ENCODE measurements around the gene FGF19.

Gene FGF19

GRCh38 chr11:69670158-69670845 lies 33.5 kb downstream of the FGF19 start:
- DNase-seq (ENCODE audit: low read depth in 2 of 2), result peak; percentile 22 to 24

DNA sequence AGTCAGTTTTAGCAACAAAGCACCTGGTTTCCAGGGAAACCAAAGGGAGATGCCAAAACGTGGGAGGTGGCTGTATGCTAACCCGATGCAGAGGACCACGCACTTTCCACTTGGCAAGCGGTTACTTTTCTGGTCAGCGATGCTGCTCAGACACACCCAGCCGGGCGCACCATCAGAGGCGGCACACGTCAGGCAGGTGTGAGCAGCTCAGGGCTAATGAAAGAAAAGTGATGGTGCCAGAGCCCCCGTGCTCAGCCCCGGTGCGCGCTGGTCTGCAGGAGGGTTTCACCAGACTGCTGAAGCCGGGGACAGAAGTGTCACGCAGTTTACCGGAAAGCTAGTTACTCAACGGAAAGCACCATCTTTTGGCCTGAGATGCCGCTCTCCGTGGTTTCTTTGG lies 34.3 kb downstream of the FGF19 start:
- no peak for DNase-seq (ENCODE audit: low read depth in 2 of 2)

- DNase-seq (ENCODE audit: low read depth in 2 of 2), result no peak
These were observed 35.9 kb downstream of the FGF19 start for GRCh38 chr11:69667619-69668604.

- DNase-seq (ENCODE audit: low read depth in 2 of 2), result no peak
These were observed 36.9 kb downstream of the FGF19 start for GRCh38 chr11:69666752-69667536.

- no peak for DNase-seq (ENCODE audit: low read depth in 2 of 2)
These were observed 37.6 kb downstream of the FGF19 start for GRCh38 chr11:69666261-69666660.

DNA sequence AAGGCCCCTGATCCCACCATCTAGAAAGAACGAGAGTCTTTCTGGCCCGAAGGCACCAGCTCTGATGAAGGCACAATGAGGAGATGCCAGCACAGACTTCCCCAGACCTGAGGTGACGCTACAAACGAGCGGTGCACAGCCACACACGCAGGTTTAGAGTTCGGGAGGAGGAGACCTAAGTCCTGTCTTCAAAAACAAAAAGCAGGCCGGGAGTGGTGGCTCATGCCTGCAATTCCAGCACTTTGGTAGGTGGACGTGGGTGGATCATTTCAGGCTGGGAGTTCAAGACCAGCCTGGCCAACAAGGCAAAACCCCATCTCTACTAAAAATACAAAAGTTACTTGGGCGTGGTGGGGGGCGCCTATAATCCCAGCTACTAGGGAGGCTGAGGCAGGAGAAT lies 38.2 kb downstream of the FGF19 start:
- DNase-seq (ENCODE audit: low read depth in 2 of 2), result no peak

- DNase-seq (ENCODE audit: low read depth in 2 of 2), result no peak
These were observed 38.9 kb downstream of the FGF19 start for GRCh38 chr11:69664901-69665300.

DNA sequence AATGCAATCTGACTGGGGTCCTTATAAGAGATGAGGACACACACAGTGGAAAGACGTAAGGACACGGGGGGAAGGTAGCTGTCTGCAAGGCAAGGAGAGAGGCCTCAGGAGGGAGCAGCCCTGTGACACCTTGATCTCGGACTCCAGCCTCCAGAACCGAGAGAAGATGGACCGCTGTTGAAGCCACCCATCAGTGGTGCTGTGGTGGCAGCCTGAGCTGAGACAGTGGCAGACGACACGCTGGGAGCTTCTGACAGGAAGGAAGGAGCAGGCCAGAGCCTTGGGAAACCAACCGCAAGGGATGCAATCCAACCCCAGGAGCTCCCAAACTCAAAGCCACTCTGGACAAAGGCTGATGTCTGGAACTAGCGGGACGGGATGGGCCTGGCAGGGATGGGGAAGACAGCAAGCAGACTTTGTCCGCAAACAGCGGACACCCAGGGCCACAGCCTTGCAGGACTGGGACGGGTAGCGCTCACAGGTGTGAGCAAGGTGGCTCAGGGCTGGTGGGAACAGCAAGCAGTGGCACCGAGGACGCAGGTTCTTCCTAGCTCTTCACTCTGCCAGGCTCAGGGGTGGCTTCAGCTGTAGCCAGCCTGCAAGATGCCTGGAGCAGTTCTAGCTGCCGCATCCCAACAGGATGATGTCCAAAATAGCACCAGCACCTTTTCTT lies 39.6 kb downstream of the FGF19 start:
- no peak for DNase-seq (ENCODE audit: low read depth in 2 of 2)

- DNase-seq (ENCODE audit: low read depth in 2 of 2), result no peak
These were observed 40.5 kb downstream of the FGF19 start for GRCh38 chr11:69663326-69663725.

DNA sequence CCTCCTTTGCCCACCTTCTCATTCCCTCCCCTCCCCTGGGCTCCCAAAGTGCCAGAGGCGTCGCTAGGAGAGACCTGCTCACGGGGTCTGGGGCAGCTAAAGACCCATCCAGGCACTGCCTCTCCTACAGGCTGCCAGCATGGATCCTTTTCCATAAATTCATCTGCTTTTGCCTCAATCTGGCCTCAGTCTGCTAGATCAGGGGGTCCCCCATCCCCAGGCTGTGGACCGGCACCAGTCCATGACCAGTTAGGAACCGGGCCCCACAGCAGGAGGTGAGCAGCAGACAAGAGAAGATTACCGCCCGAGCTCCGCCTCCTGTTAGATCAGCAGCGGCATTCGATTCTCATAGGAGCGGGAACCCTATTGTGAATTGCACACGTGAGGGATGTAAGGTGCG lies 41.0 kb downstream of the FGF19 start:
- DNase-seq (ENCODE audit: low read depth in 2 of 2), result no peak

DNA sequence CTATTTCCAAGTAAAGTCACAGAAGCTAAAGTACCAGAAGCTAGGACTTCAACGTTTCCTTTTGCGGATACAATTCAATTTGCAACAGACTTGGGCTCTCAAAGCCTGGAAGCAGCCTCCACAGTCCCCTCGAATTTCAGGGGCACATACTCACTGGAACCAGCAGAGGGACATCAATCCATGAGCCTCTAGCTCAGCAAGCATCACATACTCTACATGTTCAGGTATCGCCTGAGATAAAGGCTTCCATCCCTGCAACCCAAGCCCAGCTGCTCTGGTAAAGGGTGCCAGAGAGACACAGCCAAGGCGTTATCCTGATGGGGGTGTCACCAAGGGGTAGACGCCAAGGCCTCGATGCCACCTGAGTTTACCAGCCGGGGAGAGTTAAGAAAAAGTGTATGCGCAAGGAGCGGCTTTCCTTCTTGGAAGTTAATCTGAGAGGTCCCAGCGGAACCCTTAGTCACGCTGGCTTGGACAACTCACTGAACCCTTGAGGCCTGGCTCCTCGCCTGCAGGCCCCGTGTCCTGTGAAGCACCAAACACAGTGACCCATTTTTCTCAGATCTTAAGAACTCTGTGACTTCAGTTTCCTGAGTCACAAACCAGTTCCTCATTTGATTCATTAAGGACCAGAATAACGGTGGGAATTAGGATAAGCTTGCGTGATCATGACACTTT lies 41.7 kb downstream of the FGF19 start:
- DNase-seq (ENCODE audit: low read depth in 2 of 2), result no peak

- DNase-seq (ENCODE audit: low read depth in 2 of 2), result no peak
These were observed 42.5 kb downstream of the FGF19 start for GRCh38 chr11:69661413-69661715.

- DNase-seq (ENCODE audit: low read depth in 2 of 2), result no peak
These were observed 43.8 kb downstream of the FGF19 start for GRCh38 chr11:69660001-69660500.

GRCh38 chr11:69659591-69659990 lies 44.2 kb downstream of the FGF19 start:
- no peak for DNase-seq (ENCODE audit: low read depth in 2 of 2)

- no peak for DNase-seq (ENCODE audit: low read depth in 2 of 2)
These were observed 45.0 kb downstream of the FGF19 start for GRCh38 chr11:69658626-69659450.

GRCh38 chr11:69657911-69658625 lies 45.8 kb downstream of the FGF19 start:
- DNase-seq (ENCODE audit: low read depth in 2 of 2), result no peak

GRCh38 chr11:69657456-69657910 lies 46.3 kb downstream of the FGF19 start:
- DNase-seq (ENCODE audit: low read depth in 2 of 2), result no peak

DNA sequence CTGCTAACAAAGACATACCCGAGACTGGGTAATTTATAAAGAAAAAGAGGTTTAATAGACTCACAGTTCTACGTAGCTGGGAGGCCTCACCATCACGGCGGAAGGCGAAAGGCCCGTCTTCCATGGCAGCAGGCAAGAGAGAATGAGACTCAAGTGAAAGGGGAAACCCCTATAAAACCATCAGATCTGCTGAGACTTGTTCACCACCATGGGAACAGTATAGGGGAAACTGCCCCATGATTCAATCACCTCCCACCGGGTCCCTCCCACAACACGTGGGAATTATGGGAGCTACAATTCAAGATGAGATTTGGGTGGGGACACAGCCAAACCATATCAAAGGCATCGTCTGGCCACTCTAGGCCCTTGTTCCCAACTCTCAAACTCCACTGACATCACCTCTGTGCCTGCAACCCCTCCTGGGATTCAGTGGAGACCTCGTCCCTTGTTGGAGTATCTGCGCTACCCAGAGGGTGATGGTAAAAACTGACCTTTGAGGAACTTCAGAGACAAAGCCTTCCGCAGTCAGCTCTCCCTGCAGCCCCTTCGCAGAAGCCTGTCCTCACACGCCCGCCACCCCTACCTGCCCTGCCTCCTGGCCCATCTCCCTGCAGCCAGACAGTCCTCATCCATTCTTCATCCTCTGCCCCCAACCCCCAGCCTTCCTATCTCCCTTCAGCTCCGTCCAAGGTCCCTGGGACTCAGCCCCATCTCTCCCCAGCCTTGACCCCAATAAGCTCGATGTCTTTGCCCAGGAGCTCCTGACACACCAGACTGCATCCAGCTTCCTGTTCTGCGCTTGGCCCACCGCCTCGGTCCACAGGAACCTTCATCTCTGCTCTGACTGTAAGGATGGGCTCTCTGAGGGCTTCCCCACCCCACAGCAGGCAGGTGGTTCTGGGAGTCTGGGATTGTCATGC lies 47.0 kb downstream of the FGF19 start:
- DNase-seq (ENCODE audit: low read depth in 2 of 2), result no peak

All from stimulated activated CD8-positive, alpha-beta memory T cell treated with anti-CD3 and anti-CD28 coated beads, Interleukin-2, amount 100 ng/mL, for 48 hours (primary cell).